Inflammatory macrophage treated with lipopolysaccharide for 4 hours (primary cell): ENCODE data around the gene SLC8A1.

Experiments
- DNase-seq: peaks from one replicate; pipeline ENCODE4 v3.0.0-alpha.2; 2020

Gene SLC8A1

GRCh38 chr2:40260437-40260836 is 191.5 kb downstream of the SLC8A1 start:
- no peak for DNase-seq

GRCh38 chr2:40259900-40260299 is 192.0 kb downstream of the SLC8A1 start:
- DNase-seq, result no peak

DNA sequence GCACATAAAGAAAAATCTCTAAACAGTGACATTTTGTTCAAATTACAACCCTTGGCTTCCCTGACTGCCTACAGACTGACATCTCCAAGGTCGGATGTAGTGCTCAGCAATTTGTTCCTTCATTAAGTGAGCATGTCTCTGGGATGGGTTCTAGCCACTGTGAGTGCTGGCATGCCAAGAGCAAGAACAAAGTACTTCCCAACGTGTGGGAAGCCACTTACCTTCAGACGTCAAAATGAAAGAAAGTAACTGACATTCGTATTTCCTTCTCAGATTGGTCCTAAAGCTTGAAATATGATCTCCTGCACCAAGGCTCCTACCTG is 193.8 kb downstream of the SLC8A1 start:
- DNase-seq, result no peak

DNA sequence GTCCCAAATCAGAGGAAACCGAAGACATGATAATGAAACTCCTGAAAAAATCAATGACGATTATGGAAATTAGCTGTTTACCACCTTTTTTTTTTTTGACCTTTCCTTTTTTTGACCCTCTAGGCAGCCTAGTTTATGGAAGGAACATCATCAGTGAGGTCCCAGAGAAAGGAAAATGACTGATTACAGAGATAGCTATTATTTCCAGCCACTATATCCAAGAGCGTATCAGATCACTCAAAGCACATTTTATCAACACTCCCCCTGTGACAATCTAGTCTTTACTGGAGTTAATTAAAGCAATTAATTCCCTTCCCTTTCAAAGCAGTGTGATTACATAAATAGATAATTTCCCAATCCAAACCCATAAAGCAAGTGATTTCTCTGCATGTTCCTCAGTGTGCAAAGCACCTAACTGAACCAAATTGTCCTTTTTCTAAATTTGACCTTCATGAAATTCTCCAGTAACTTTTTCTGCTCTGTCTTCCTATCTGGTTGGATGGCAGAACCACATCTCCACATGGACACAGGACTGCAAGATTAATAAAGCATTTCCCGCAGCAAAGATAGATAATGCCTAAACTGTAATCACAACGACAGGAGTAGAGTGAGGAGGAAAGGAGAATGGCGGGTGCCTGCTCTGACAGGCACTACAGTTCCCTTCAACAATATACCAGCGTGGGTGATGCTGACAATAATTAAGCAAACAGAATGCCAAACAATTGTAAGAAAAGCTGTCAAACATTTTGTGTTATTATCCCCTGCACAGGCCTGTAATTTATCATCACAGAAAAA is 194.4 kb downstream of the SLC8A1 start:
- DNase-seq, result no peak

DNA sequence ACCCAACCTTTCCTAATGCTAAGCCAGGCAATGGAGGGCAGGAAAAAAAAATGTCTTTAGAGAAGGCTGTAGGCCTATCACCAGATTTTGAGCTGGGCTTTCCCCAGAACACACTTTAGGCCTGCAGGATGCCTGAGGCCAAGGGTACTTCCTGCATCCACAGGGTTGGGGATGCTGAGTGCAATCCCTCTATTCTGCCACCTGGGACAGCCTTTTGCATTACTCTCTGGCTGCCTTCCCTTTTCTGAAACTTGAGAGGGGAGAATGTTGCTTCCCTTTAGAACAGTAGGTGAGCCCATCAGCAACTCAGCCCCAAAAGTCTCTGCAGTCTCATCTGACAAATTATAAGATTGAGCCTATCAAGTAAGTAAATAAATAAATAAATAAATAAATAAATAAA is 195.2 kb downstream of the SLC8A1 start:
- DNase-seq, result no peak

DNA sequence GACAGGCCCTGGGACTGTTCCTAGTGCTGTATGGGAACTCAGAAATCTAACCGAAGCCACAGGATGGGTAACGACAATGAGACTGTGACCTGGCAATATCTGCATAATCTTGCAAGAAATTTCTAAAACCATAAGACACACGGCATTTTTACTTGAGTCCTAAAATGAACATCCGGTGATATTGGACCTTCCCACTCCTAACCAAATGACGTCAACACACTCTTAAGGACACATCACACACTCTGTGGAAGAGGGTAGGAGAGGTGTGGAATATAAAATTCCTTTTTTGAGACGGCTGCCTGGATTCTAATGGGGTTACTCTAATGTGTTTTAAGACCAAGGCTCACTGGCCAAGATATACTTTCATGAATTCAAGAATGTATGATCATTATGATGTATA is 195.9 kb downstream of the SLC8A1 start:
- DNase-seq, result no peak

DNA sequence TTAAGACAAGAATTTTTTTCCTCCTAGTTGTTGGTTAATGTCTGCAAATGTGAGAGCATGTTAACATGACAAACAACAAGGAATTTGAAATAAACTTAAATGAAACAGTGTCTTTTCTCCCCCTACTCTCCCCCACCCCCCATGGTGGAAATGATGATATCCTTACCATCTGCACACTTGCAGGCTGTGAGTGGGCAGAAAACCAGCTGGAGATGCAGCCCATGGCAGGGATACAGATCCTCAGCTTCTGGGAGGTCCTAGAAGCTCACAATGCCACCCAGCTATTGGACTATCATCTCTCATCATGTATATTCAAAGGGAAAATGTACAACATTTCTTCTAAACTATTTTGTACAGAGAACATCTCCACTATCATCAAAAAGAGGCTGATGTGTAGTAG is 196.8 kb downstream of the SLC8A1 start:
- DNase-seq, result no peak

DNA sequence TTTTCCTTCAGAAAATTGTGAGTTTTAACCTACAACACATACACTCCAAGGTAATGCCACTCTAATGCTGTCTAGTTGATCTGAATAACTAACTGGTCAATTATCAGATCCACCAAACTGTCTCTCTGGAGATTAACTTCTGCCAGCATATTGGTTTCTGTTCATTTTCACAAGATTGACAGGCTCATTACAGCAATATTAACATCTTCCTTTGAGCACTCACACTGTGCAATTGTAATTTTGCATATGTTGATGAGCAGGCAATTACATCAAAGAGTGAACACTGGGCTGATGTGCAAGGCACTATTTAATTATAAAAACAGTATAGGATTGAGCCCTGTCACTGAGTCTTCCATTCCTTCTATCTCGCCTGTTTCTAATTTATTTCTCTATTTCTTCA is 197.3 kb downstream of the SLC8A1 start:
- no peak for DNase-seq

DNA sequence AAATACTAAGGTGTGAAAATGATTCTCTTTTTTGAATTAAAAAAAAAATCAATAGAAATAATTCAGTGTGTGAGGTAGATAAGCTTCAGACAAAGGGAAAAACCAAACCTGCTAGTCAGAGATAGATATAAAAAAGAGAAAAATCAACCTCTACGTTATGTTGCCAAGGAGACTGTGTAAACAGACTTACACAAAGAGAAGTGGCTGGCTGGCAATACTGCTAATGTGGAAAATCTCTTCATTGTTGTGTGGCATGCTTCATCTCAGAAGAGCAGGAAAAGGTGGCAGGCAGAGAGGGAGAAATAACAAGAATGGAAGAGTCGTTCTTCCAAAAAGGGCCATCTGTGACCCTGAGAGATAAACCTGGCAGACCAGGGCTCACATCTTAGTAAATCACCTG is 200.8 kb downstream of the SLC8A1 start:
- no peak for DNase-seq

- no peak for DNase-seq
Observed at GRCh38 chr2:40249577-40249976, 202.3 kb downstream of the SLC8A1 start.

GRCh38 chr2:40248294-40248693 is 203.6 kb downstream of the SLC8A1 start:
- DNase-seq, result no peak

GRCh38 chr2:40244675-40245074 is 207.2 kb downstream of the SLC8A1 start:
- DNase-seq, result peak; percentile 66

DNA sequence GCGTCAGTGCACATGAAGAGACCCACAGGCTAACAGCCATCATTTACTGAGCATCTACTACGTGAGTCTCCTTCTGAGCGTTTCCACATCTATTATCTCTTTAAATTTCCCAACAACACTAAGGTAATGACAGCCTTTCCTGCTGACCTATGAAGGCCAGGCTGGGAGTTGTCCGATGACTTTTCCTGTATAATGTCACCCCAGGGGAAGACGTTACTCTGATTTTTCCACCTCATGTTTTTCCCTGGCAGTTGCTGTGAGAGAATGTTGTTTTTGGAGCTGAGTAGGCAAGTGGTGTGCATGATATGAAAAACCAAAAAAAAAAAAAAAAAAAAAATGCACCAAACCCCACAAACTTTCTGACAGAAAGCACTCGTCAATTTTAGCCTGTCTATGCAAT is 207.6 kb downstream of the SLC8A1 start:
- DNase-seq, result no peak

DNA sequence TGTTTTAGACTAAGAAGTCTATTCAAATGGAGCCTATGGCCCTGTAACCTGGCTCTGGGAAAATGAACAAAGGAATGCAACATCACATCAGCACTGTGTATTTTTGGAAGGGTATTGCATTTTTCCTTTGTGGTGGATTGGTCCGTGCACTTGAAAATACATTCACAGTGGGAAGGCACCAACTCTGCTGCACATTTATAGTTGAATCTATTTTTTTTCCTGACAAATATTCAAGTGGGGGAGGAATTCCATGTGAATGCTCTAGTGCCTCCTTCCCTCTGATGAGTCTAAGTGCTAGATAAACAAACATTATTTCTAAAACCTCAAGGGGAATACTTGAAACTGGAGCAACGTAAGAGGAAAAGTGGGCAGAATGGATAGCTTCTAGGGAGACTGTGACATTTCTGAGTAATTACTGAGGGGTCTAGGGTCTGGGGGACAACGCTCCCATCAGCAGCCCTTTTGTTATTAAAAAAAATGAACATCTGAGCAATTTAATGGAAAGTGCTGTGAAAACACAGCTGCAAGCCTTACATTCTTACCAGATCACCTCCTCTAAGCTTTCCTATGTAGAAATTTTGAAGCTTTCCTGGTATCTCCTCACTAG is 208.2 kb downstream of the SLC8A1 start:
- DNase-seq, result no peak

GRCh38 chr2:40242315-40242714 is 209.6 kb downstream of the SLC8A1 start:
- DNase-seq, result no peak

GRCh38 chr2:40240070-40240469 is 211.8 kb downstream of the SLC8A1 start:
- peak; percentile 13 for DNase-seq

- no peak for DNase-seq
Observed at GRCh38 chr2:40230707-40231432, 221.0 kb downstream of the SLC8A1 start.

DNA sequence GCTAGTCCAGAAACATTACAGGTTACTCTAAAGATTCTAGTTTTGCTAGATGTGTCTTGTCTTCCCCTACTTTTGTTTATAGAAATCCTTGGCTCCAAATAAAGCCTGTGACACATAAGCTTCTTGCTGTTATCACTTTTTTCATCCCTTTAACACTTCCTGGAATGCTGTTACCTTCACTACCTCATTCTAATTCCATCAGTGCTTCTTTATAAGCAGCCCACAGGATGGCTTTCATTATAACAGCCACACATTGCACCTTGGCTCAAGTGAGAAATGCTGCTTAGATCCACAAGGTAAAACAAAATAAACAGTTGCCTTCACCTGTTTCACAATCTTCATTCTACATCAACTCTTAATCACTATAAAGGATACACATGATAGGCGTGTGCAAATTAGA is 221.7 kb downstream of the SLC8A1 start:
- no peak for DNase-seq

GRCh38 chr2:40228310-40228709 is 223.6 kb downstream of the SLC8A1 start:
- DNase-seq, result no peak

DNA sequence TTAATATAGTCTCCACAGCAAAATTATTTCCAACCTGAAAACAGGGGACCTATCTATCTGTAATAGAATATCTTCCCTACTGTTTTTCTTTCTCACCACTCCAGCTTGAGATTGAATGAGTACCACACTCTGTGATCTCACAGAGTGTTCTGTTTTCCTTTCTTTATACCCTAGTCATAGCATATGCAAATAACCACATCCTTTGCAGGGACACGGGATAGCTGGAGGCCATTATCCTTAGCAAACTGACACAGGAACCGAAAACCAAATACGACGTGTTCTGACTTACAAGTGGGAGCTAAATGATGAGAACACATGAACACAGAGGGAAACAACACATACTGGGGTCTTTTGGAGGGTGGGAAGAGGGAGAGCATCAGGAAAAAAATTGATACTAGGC is 224.7 kb downstream of the SLC8A1 start:
- DNase-seq, result no peak

DNA sequence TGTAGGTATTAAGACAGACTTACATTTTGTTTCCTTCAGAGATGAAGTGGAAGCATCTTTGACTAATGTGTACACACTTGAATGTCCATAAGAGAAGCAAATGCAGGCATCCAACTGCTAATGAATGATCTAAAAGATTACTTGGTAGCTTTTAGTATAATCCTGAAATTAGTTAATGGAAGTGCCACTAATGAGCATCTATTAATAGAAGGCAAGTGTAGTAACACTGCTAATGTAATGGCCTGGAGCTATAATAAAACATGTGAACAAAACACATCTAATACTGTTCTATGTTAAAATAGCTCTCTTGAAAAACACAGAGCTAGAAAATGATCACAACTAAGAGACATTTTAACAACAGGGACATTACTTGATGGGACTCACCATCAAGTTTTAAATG is 225.3 kb downstream of the SLC8A1 start:
- no peak for DNase-seq

- DNase-seq, result no peak
Observed at GRCh38 chr2:40225670-40226210, 226.2 kb downstream of the SLC8A1 start.

DNA sequence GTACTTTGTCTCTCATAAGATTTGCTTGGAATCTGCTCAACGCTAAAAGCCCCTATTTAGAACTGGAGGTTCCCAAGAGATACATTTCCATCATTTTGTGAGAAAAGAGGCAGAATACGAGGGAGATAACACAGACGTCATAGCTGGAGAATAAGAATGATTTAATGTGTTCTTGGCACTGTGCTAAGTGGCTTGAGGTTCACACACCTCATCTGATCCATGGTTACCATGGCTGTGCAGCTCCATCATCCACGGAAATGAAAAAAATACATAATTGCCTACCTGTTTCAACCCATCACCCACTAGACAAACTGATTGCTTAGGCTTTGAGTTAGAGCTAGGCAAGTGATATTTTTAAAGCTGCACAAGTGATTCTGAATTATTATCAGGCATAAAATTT is 227.6 kb downstream of the SLC8A1 start:
- DNase-seq, result no peak
